ENCODE results near the gene SIRT6.
"Not testable (repeated sequence)": the region's sequence is repeated elsewhere in the genome, so short reads cannot be mapped to it uniquely, and the experiment has no call there.

SIRT6 gene

GRCh38 chr19:4174213-4174894 is 8.0 kb downstream of the SIRT6 start:
- no peak for TF ChIP-seq CTCF (IDR thresholded peaks at IDR 0.05; ENCODE audit: extremely low read depth, insufficient read depth, missing control alignments)
- in situ Hi-C loops (cut with MboI; ENCODE audit: low pct_unique_long_range_greater_than_20kb, low sequenced_read_pairs, unreplicated experiment): no loop called here
- DNase-seq (ENCODE audit: low spot score): no peak

GRCh38 chr19:4173479-4174212 is 8.7 kb downstream of the SIRT6 start:
- in situ Hi-C loops (cut with MboI; ENCODE audit: low pct_unique_long_range_greater_than_20kb, low sequenced_read_pairs, unreplicated experiment): no loop called here
- no peak for TF ChIP-seq CTCF (IDR thresholded peaks at IDR 0.05; ENCODE audit: extremely low read depth, insufficient read depth, missing control alignments)
- no peak for DNase-seq (ENCODE audit: low spot score)

- DNase-seq (ENCODE audit: low spot score): peak; percentile 61
- no peak for TF ChIP-seq CTCF (IDR thresholded peaks at IDR 0.05; ENCODE audit: extremely low read depth, insufficient read depth, missing control alignments)
Observed at GRCh38 chr19:4172861-4173473, 9.4 kb downstream of the SIRT6 start.

GRCh38 chr19:4171676-4172075 is 10.7 kb downstream of the SIRT6 start:
- DNase-seq (ENCODE audit: low spot score): no peak
- in situ Hi-C loops (cut with MboI; ENCODE audit: low pct_unique_long_range_greater_than_20kb, low sequenced_read_pairs, unreplicated experiment): no loop called here
- no peak for TF ChIP-seq CTCF (IDR thresholded peaks at IDR 0.05; ENCODE audit: extremely low read depth, insufficient read depth, missing control alignments)

More at GRCh38 chr19:4172861-4173473, 9.4 kb downstream of the SIRT6 start:
- in situ Hi-C loops (cut with MboI; ENCODE audit: low pct_unique_long_range_greater_than_20kb, low sequenced_read_pairs, unreplicated experiment): no loop called here

GRCh38 chr19:4164262-4164661 is 18.1 kb downstream of the SIRT6 start:
- in situ Hi-C loops (cut with MboI; ENCODE audit: low pct_unique_long_range_greater_than_20kb, low sequenced_read_pairs, unreplicated experiment): no loop called here
- no peak for TF ChIP-seq CTCF (IDR thresholded peaks at IDR 0.05; ENCODE audit: extremely low read depth, insufficient read depth, missing control alignments)

GRCh38 chr19:4161415-4162077 is 20.8 kb downstream of the SIRT6 start:
- in situ Hi-C loops (cut with MboI; ENCODE audit: low pct_unique_long_range_greater_than_20kb, low sequenced_read_pairs, unreplicated experiment): no loop called here
- TF ChIP-seq CTCF (IDR thresholded peaks at IDR 0.05; ENCODE audit: extremely low read depth, insufficient read depth, missing control alignments): no peak

More at GRCh38 chr19:4164262-4164661, 18.1 kb downstream of the SIRT6 start:
- DNase-seq (ENCODE audit: low spot score): no peak

GRCh38 chr19:4157971-4158370 is 24.4 kb downstream of the SIRT6 start:
- DNase-seq (ENCODE audit: low spot score); in situ Hi-C loops (cut with MboI; ENCODE audit: low pct_unique_long_range_greater_than_20kb, low sequenced_read_pairs, unreplicated experiment): not testable (repeated sequence)

More at GRCh38 chr19:4161415-4162077, 20.8 kb downstream of the SIRT6 start:
- no peak for DNase-seq (ENCODE audit: low spot score)

Data from GM13977 (cell line).